GM19468 (cell line): ENCODE results near the gene ADAP2.
"Not testable (repeated sequence)": the region's sequence is repeated elsewhere in the genome, so short reads cannot be mapped to it uniquely, and the experiment has no call there.

ENCODE experiments used
- ATAC-seq: cut with Tn5 transposase; IDR thresholded peaks from one replicate; pipeline ENCODE4 v1.9.1; 2021; ENCODE audit warnings: mild to moderate bottlenecking, moderate library complexity, moderate number of reproducible peaks; ENCODE audit not compliant: unreplicated experiment; ENCODE audit errors: extremely low read depth

Gene ADAP2

GRCh38 chr17:30921544-30922196, at the start of gene ADAP2:
ADAP2 (plus strand) TSS chr17:30921945; CDS start chr17:30922015, 70 bp downstream.
- ATAC-seq: no peak

DNA sequence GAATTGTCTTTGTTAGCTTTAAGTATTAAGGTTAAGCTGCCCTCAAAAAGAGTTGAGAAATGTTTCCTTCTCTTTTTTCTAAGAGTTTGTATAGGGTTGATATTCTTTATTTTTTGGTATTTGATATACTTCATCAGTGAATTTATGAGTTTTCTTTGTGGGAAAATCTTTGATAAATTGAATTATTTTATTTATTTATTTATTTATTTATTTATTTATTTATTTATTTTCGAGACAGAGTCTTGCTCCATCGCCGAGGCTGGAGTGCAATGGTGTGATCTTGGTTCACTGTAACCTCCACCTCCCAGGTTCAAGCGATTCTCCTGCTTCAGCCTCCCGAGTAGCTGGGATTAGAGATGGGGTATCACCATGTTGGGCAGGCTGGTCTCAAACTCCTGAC, 35.6 kb upstream of the ADAP2 start:
- no peak for ATAC-seq

DNA sequence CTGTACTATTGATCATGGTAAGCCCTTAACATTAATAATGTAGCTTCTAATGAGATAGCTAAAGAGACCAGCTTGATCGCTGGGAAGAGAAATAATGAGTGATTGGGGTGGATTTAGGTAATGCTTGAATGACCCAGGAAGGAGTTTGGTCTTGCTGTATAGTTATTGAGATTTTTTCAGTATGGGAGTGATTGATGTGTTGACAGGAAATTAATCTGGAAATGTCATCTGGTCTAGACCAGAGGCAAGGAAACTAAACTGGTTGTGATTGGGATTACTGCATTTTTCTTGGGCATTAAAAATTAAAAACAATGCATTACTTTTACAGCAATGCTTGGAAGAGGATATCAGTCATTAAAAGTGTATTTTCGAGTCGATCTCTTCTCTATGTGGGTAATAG, 27.5 kb upstream of the ADAP2 start:
- ATAC-seq: no peak

DNA sequence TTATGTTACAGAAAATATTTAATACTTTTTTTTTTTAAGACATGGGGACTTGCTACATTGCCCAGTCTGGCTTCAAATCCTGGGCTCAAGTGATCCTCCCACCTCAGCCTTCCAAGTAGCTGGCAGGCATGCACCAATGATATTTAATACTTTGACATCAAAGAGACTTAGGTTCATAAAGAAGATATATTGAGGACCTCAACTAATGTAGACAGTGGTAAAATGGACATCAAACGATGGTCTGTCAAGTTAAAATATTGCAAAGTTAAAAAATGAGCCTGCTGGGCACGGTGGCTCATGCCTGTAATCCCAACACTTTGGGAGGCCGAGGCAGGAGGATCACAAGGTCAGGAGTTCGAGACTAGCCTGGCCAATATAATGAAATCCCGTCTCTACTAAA, 24.4 kb upstream of the ADAP2 start:
- ATAC-seq: no peak

- ATAC-seq: no peak
Observed at GRCh38 chr17:30905742-30906100, 16.0 kb upstream of the ADAP2 start.

GRCh38 chr17:30906101-30906911, 15.4 kb upstream of the ADAP2 start, which contains the start of gene TEFM:
TEFM (minus strand) TSS chr17:30906238; CDS start chr17:30906198, 40 bp downstream.
- ATAC-seq: no peak

DNA sequence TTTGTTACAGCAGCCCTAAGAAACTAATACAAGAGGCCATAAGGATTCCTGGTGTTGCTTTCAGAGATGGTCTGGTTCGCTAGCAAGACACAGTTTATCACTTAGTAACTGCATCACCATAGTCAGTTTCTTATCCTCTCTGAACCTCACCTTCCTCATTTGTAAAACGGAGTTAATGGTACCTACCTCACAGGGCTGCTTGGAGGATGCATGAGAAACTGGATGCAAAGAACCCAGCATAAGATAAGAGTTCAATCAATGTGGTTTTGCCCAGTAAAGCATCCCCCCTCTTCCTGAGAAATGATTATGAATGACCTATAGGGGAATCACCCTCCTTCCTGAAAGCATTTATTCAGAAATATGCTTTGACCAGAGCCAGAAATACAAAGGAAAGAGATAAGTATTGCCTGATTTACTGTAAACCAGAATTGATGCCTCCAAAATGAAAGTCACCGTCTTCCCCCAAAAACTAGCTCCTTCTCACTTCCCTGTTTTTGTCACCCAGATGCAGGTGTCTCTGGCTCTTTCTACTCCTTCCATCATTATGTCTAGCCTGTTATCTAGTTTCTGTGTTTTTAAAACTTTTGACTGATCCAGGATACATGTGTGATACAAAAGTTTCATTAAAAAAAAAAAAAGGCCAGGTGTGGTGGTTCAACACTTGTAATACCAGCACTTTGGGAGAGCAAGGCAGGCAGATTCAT, 12.9 kb upstream of the ADAP2 start:
- ATAC-seq: no peak

DNA sequence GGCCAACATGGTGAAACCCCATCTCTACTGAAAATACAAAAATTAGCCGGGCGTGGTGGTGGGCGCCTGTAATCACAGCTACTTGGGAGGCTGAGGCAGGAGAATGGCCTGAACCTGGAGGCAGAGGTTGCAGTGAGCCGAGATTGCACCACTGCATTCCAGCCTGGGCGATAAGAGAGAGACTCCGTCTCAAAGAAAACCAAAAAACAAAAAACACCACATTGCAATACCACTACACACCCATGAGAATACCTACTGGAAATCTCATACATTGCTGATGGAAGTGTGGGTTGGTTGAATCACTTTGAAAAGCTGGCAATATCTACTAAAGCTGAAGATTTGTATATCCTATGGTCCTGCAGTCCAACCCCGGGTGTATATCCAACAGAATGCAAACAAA, 11.6 kb upstream of the ADAP2 start:
- ATAC-seq: not testable (repeated sequence)

- ATAC-seq: no peak
Observed at GRCh38 chr17:30913955-30914354, 7.8 kb upstream of the ADAP2 start.

GRCh38 chr17:30915833-30916611, 5.7 kb upstream of the ADAP2 start:
- ATAC-seq: no peak

GRCh38 chr17:30917050-30917449, 4.7 kb upstream of the ADAP2 start:
- no peak for ATAC-seq

DNA sequence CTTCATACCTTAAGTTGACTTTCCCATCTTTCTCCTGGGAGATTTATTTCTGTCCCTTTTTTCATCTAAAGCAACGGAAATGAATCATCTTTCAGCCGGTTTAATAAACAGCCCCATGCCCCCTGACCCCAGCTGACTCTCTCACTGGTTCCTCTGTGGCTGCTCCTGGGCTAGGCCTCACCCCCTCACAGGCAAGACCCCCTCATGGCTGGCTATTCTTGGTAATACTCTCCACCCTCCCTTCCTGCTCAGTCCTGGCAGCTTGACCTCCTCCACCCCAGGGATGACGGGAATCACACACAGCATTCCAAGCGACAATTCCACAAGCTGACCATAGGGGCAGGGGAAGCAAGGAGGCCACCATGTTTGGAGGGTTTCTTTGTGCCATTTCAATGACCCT, 1.5 kb upstream of the ADAP2 start:
- no peak for ATAC-seq

GRCh38 chr17:30920683-30921543, 832 bp upstream of the ADAP2 start:
- ATAC-seq: no peak

DNA sequence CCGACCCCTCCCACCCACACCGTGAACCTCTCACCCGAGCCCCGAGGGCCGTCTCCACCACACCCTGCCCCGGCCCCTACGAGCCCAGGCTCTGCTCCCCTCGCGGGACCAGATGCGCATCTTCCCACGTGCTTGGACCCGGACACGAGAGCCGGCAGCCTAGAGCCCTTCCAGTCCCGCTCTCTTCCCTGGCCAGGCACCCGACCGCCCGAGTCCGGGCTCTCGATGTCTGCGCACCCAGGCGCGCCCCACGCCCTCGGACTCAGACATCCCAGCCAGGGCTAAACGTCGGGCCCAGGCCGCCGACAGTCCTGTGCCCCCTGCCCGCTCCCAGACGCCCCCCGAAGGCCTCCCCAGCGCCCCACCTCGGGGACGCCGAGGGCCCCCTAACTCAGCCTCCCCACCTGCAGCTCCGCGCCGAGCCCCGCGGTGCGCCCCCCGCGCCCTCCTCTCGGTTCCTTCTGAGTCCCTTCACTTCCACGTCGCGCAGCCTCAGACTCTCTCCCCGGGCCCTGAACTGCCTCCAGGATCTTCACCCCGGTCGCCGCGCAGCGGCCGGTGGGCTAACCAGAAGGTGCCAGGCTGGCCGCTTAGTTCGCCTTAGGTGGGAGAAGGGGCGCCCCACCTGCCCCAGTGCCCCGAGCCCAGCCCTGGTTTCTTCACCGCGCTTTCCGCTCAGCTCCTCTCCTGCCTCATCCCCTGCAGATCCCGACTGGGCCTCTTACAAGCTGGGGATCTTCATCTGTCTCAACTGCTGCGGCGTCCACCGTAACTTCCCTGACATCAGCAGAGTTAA, 688 bp downstream of the ADAP2 start:
- no peak for ATAC-seq

DNA sequence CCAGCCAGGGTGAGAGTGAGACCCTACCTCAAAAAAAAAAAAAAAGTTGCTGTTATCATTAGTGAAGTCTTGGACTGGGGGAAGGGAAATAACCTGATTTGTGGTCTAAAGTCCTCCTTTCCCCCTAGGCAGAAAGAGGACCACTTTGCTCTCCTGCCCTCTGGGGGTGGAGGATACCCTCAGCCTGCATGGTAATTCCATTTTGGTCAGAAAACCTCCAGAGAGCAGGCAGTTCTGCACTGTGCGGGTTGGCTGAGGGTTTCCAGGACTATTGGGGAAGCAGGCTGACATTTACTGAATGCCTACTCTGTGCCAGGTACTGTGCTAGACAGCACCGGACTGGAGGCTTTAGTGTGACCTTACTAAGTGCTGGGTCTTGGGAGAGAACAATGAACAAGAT, 2.6 kb downstream of the ADAP2 start:
- ATAC-seq: no peak

- ATAC-seq: no peak
Observed at GRCh38 chr17:30926516-30926915, 4.8 kb downstream of the ADAP2 start.

DNA sequence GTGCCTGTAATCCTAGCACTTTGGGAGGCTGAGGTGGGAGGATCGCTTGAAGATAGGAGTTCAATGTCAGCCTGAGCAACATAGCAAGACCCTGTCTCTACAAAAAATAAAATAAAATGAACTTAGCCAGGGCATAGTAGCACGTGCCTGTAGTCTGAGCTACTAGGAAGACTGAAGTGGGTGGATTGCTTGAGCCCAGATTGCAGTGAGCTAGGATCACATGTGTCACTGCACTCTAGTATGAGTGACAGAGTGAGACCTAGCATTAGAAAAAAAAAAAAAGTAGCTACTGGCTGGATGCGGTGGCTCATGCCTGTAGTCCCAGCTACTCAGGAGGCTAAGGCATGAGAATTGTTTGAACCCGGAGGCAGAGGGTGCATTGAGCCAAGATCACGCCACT, 6.0 kb downstream of the ADAP2 start:
- no peak for ATAC-seq

GRCh38 chr17:30928584-30928983, 6.8 kb downstream of the ADAP2 start:
- no peak for ATAC-seq
